Transverse colon (tissue), 3 donors: Measurements from ENCODE around the gene SH2B2.
"Not testable (repeated sequence)": the region's sequence is repeated elsewhere in the genome, so short reads cannot be mapped to it uniquely, and the experiment has no call there.

ENCODE experiments used
- CTCF ChIP-seq, 5 experiments: fragments of 200-600 bp in 3 of 5; fragments of 450-650 bp in 2 of 5; sonication (generic) in 3 of 5; IDR thresholded peaks; 1 replicate in 2 of 5; 2 replicates in 3 of 5; pipeline ENCODE4 v1.5.1; 2016 to 2017; ENCODE audit warnings: antibody characterized with exemption in 5 of 5, inconsistent platforms in 3 of 5, mild to moderate bottlenecking in 2 of 5, moderate library complexity in 1 of 5
- EP300 ChIP-seq: sonication (generic); formaldehyde crosslinking; IDR thresholded peaks from one replicate; pipeline ENCODE4 v1.6.1; 2017; ENCODE audit warnings: antibody characterized with exemption, low read depth

GRCh38 chr7:102327183-102327582 is 40.5 kb downstream of the SH2B2 start:
- TF ChIP-seq CTCF (IDR thresholded peaks at IDR 0.05); EP300: not testable (repeated sequence)
